SKM-1 (cell line): ENCODE measurements around the gene MAD2L2.

Source experiments
- DNase-seq: peaks from one replicate; lab custom pipeline; 2025; ENCODE audit not compliant: unreplicated experiment; lab: John Stamatoyannopoulos, UW

MAD2L2 gene

GRCh38 chr1:11684070-11684469 lies 3.1 kb upstream of the MAD2L2 start:
- no peak for DNase-seq

DNA sequence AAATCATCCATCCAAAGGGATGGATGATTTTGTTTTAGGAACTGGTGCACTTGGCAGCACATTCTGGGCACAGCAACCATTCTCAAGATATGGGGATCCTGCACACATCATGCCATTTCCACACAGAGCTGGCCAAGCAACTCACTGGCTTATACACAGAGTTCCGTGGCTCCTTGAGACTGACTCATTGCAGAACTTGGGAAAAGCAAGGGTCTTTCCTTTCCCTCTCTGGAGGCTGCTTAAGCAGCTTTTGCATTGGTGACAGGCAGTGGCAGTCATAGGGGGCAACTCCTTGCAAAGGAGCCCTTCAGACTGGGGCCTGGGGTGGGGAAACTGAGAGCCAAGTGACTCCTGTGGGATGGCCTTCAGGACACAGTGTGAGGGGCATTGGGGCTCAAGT lies 1.9 kb upstream of the MAD2L2 start:
- no peak for DNase-seq

GRCh38 chr1:11682287-11682771 lies 1.4 kb upstream of the MAD2L2 start:
- DNase-seq: no peak

DNA sequence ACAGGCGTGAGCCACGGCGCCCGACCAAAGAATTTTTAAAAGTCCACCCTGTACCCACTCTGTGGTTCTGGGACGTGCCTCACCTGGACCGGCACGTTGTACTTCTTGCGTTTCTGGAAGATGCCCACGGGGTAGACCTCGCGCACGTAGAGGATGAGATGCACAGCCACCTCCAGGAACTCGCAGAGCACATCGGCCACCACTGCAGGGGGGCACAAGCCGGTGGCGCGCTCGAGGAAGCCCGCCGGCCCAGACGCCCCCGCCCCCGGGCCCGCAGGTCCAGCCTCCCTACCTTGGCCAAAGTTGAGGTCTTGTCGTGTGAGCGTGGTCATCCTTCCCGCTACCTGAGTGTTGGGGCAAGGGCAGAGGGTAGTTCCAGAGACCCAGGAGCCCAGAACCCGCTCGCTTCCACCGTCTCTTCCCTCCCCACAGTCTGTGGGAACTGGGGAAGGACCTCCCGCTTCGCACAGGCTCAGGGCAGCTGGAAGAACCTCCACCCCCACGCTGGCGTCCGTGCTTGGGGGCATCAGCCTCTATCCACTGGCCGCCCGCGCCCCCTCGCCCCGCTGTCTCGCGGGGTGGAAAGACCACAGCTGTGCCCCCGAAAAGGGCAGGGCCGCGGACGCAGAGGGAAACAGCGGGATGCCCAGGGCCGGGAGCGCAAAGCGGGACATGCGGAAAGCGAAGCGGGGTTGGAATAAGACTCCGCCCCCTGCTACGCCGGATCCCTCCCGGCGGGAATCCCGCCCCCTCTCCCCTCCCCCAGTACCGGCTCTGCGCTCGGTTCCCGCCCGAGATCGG lies 478 bp downstream of the MAD2L2 start:
- DNase-seq: no peak

GRCh38 chr1:11678442-11678841 lies 2.5 kb downstream of the MAD2L2 start:
- DNase-seq: no peak

DNA sequence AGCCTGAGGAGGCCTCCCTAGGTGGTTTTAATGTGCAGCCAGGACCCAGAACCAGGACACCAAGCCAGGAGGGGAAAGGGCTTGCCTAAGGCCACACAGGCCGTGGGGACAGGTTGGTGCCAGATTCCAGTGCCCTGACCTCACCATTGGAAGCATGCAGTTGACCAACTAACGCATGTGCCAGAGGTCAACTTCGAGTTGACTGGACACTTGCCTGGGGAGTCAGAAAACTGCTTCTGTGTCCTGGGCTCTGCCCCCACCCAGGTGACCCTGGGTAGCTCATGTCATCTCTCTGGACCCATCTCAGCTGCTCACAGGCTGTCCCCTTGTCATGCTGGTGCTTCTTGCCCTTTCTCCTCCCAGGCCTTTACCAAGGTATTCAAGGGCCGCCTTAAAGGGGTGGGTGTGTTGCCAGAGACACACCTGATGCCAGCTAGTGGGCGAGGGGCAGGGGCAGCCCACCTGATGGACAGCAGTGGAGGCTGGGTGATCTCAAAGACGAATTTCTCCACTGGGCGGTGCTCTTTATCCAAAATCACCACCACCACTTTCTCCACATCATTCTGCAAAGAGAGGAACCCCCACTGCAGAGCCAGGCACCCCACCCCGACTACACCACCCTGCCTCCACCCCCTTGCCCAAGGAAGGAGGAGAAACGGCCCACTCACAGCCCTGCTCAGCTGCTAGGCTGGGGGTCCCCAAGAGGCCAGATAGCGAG lies 4.4 kb downstream of the MAD2L2 start:
- no peak for DNase-seq

DNA sequence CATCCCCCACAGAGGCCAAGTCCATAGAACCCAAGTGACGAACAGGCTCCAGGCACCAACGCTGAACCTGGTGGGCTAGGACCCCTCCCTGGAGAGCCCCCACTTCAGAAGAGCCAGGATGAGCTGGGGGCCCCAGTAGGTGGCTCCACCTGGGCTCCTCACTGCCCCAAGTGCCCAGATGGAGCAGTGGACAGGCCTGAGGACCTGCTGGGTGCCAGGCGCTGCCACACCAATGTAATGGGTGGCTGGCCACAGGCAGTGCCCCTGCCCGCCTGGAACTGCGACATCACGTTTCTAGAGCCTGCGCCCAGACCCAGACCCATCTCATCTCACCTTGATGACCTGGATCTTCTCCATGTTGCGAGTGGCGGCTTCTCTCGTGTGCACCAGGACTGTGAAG lies 5.6 kb downstream of the MAD2L2 start:
- no peak for DNase-seq

GRCh38 chr1:11674488-11674887 lies 6.5 kb downstream of the MAD2L2 start:
- no peak for DNase-seq

- DNase-seq: no peak
These were observed 7.7 kb downstream of the MAD2L2 start for GRCh38 chr1:11673089-11673769.

- no peak for DNase-seq
These were observed 9.2 kb downstream of the MAD2L2 start for GRCh38 chr1:11671544-11672286.

DNA sequence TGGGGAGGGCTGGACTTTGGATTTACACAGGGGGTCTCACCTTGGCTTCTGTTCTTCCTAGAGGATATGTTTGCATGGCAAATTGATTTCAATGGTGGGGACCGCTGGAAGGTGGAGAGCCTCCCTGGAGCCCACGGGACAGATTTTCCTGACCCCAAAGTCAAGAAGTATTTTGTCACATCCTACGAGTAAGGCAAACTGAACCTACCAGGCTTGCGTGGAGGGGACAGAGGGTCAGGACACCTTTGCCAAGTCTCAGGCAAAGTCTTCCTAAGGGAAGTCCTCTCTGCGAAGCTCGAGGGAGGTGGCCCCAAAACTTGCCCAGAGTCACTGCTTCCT lies 9.8 kb downstream of the MAD2L2 start:
- DNase-seq: no peak

DNA sequence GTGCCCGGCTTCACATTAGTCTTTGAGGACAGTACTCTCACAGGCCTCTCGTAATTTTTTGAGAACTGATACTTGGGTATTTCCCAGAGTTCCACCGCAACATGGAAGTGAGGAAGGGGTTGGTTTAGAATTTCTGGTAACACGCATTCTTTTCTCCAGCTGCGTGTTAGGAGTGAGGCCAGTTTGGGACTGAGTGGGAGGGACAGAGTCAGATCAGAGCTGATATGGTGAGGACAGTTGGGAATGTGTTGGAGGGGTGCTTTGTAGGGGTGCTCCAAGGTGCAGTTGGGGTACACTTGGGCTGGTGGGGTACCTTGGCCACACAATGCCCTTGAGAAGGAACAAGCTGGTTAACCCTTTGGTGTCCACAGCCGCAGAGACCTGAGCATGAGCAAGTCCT lies 10.2 kb downstream of the MAD2L2 start:
- DNase-seq: no peak

GRCh38 chr1:11668516-11668915 lies 12.4 kb downstream of the MAD2L2 start:
- DNase-seq: no peak

GRCh38 chr1:11664336-11665065 lies 16.4 kb downstream of the MAD2L2 start:
- no peak for DNase-seq

- DNase-seq: no peak
These were observed 19.8 kb downstream of the MAD2L2 start for GRCh38 chr1:11661103-11661502.

- DNase-seq: no peak
These were observed 21.2 kb downstream of the MAD2L2 start for GRCh38 chr1:11659748-11660147.

- DNase-seq: no peak
These were observed 22.4 kb downstream of the MAD2L2 start for GRCh38 chr1:11658542-11658941.

GRCh38 chr1:11657654-11658053 lies 23.3 kb downstream of the MAD2L2 start:
- no peak for DNase-seq

GRCh38 chr1:11654939-11655808 lies 25.8 kb downstream of the MAD2L2 start:
- no peak for DNase-seq
